OCI-M2 (cell line): ENCODE data around the gene CFAP58.

Experiments
- DNase-seq: peaks from one replicate; lab custom pipeline; 2025; ENCODE audit not compliant: unreplicated experiment; lab: John Stamatoyannopoulos, UW

CFAP58 gene

DNA sequence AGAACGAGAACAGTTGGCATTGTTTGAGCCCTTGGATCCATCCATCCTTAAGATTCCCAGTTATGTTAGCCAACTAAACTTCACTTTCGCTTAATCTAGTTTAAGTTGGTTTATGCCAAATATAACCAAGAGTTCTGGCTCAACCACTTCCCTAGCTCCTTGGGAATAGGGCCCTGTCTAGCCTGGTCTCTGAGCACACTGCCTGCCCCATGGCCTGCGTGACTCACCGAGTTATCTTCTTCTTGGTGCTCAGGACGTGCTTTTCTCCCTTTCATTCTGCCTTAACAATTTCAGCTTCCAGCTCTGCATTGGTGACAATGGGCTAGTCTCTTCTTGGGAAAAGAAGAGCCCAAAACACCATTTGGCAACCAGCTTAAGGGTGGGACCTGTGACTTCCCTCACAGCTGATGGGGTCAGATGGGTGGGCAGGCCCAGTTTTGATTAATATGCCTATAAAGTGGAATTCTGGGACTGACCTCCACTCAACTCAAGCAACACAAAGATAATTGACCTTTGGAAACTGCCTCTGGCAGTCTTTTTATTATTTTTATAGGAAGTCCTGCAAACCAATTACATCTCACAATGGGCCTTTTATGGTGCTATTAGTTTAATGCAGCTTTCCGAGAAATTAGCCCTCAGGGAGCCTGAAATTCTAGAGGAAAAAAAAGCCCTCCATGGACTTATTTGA is 126.4 kb downstream of the CFAP58 start:
- no peak for DNase-seq

DNA sequence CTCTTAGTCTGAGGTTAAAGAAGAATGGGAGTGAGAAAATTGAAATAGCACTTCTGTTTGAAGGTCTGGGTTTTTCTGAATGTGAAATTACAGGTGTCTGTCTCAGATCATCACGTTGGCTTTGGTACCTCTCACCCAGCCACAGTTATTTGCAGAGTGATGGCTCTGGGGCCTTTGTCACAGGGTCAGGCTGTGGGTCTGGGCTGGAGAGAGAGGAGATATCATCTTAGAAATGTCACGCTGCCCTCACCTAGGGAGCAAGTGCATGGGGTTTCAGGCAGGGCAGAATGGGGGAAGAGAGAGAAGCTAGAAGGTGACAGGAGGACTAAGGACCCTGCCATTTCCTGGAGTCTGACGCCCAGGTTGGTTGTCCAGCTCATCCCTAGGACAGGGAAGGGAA is 127.2 kb downstream of the CFAP58 start:
- no peak for DNase-seq

DNA sequence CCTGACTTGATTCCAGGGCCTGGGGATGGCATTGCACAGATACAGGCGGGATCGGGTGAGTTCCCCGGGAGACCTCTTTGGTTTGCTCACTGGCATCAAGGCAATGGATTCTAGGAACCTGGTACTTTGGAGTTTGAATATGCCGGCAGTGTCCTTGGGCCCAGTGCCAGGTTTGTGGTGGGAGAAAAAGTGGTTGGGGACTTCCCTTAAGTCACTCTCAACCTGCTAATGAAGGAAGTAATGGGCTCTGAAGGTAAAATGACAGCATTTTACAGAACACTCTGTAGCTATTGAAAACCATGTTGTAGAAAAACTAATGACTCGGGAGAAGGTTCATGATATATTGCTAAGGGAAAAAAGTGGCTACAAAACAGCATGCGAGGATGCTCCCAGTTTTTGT is 129.9 kb downstream of the CFAP58 start:
- DNase-seq: no peak

DNA sequence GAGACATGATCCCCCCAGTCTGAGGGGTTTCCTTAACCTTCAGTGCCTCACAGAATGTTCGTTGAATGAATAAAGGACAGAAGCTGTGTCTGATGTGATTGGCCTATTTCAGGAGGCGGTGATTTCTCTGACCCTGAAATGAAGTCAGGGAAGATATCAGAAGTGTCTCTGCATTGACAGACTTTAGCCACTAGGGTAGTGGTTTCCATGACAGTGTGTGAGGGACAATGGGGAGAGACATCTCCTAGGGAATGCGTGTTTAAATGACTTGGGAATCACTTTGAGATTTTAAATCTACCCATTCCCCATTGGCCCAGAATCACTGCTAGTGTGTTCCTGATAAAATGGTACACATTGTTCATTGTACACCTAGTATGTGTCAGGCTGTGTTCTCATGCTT is 132.0 kb downstream of the CFAP58 start:
- DNase-seq: no peak

DNA sequence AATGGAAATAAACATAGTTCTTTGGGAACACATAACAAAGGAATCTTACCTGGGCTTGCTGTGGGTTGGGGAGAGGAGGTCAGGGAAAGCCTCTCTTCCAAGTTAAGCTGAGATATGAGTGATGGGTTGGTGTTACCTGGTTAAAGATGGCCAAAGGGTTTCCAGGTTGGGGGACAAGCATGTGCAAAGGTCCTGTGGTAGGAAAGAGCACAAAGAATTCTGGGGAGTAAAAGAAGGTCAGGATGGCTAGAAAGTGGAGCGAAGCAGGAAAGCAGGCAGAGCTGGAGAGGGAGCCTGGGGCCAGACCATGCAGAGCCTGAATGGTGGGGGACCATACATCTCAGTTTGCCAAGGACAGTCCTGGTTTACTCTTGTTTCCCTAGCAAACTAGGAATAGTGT is 133.2 kb downstream of the CFAP58 start:
- DNase-seq: no peak

DNA sequence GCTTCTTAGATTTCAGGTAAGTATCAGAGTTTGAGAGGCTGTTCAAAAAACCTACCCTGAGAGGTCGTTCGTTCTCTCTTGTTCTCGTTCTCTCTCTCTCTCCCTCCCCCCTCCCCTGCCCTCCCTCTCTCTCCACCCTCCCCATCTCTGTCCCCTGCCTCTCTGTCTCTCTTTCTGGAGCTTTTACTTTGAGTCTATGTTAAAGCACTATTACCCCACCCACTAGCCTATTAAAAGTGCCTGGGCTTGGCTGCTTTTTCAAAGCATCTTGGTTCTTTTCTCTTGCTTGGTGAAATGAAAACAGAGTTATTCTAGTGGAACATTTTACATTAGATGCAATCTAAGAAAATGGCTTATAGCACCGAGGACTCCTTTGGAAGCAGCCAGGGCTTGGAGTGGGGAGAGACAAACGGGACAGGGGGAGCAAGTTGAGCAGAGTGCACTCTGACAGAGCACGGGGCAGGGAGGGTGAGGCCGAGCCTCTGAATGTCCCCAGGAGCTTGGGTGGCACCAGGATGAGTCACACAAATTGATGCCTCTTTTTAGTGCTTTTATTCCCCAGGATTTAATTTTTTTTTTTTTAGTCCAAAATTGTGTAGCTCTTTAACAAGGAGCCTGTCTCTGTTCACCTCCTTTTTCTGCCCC is 134.3 kb downstream of the CFAP58 start:
- DNase-seq: no peak

DNA sequence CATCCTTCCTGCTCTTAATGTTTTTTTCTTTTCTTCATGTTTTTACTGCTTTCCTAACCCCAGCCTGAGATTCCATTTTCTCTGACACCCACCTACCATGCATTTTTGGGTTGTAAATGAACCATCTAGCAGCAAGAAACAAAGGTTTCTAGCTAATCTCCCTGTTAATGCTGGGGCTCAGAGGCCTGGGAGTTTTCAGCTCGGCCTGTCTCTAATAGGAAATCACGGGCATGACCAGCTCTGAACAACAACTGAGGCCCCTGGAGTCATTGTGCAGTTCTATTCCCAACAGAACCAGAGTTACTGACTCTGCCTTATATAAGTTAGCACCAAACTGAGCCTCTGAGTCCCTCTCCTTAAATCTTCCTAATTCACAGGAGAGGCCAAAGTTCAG is 134.8 kb downstream of the CFAP58 start:
- DNase-seq: no peak

DNA sequence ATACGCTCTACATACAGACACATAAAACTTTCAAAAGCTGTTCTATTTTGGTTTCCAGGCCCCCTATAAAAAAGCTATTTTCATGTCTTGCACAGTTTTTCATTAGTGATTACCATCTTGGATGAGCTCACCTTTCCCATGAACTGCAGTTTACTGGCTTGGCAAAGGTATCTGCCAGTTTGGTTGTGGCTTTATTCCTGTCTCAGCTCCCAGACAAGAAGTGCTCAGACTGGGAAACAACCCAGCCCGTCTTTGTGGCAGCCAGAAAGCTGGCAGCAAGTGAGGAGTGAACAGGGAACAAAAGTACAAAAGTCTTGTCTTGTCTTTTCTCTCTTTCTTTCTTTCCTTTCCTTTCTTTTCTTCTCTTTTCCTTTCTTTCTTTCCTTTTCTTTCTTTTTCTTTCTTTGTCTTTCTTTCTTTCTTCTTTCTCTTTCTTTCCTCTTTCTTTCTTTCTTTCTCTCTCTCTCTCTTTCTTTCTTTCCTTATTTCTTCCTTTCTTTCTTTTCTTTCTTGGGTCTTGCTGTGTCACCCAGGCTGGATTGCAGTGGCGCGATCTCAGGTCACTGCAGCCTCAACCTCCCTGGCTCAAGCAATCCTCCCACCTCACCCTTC is 138.8 kb downstream of the CFAP58 start:
- no peak for DNase-seq

DNA sequence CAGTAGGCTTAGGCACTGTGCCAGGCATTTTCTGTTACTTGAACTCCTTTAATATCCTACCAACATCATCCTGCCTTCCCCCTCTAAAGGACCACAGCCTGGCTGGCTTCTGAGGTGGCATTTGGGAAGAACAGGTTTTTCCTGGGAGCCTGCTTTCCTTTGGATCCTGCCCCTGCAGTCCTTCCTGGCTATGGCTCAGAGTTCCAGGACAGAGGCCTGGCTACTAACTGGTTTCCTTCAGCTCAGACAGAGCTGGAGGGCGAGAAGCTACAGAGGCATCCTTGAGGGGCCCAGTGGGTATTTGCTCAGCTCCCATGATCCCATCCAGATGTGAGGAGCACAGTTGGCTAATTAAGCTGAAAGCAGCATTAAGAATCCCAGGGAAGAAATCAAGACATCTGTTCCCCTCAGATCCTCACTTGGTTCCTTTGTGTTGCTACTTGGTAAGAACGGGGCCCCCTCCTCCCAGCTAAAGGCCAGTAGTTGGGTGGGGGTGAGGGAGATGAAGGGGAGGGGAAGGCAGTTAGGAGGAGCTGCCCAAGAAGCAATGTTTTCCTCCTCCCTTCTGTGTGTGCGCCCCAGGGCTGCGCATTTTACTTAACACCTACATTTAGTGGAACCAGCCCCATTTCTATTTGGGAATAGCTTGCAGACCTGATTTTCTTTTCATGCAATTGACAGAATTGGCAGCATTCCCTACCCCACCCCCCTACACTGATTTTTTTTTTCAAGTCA is 144.9 kb downstream of the CFAP58 start:
- DNase-seq: no peak

DNA sequence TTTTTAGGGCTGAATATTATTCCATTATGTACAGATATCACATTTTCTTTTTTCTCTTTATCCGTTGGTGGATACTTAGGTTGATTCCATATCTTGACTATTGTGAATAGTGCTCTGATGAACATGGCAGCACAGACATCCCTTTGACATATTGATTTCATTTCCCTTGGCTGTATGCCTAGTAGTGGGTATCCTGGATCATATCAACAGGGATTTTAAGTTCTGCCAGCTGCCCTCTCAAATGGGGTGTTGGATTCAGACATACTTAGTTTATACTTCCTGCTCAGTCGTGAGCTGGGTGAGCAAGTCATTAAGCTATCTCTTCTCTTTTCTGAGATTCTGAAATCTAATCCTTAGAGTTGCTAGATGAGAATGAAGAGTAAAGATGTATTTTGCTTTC is 147.8 kb downstream of the CFAP58 start:
- DNase-seq: no peak

DNA sequence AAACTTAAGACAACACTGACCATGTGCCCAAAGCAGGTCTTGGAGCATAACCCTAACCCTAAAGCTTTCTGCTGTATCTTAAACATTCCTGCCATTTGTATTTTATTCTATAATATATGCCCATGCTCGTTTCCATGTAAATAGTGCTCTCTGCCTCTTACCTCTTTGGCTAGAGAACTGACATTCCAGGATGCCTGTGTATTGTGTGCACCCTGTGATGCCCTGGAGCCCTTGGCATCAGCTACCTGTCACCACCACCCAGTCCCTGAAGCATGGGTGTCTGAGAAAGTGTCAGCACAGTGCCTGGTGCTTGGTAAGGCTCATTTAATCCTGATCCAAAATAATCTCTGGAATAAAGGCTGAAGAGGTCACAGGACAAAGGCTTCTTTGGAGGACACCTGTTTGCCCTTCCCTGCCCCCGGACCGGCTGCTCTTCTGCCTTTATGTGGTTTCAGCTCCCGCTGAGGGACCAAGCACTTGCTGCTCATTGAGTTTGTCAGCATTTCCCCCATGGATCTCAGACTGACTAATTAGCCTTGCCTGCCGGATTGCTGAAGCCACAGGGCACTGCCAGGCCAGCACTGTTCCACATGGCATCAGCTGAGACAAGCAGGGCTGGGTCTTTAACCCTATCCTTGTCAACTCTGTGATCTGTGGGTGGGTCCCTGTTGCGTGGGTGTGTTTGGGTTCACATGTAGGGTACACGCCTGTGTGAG is 148.4 kb downstream of the CFAP58 start:
- DNase-seq: no peak

DNA sequence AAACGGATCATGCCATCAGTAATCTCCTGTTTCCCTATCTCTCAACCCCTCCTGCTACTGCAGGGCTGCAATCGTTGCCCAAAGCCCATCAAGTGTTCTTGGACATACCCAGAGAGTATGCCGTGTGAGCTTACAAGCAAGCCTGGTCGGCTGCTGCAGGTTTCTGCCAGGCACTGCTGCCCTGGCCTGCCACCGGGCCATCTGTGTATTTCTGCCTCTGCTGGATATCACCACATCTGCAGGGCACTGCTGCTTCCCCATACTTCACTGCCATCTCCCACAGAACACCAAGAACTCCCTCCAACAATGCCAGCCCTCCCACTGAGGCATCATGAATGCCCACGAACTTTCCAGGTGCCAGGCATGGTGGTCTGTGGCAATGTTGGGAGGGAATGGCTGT is 149.3 kb downstream of the CFAP58 start:
- DNase-seq: no peak
